ENCODE data around the gene COX14. TPM values are rescaled to one million over a fixed set of nuclear protein-coding genes. Genes with fewer than 3 reads are reported as not detected.

The COX14 gene
- total RNA-seq, 1 experiment from 2014 or later: 31.9 TPM

- Histone ChIP-seq H4K20me1 (ENCODE audit: control insufficient read depth, insufficient read depth, insufficient read length) (no peaks in the 10 kb centered on the region), H4K91ac (ENCODE audit: insufficient read length, low read depth, low read length) (no peak overlapping the region), H3T11ph (ENCODE audit: low read length) (no peak overlapping the region), H3K9me3 (ENCODE audit: control insufficient read depth, low read depth, low read length) (no peaks in the 10 kb centered on the region), H3K14ac (ENCODE audit: insufficient read depth, low read length) (no peak overlapping the region), H3K23ac (ENCODE audit: insufficient read length, low read depth, low read length) (no peak overlapping the region), H3K4ac (ENCODE audit: low read depth, low read length) (no peak overlapping the region), H3K23me2 (ENCODE audit: insufficient read length, low read depth, low read length, poor library complexity, severe bottlenecking) (peaks cover 3% of the 10 kb centered on the region), H3K79me1 (ENCODE audit: insufficient read depth, low read depth, low read length, poor library complexity, severe bottlenecking) (no peaks in the 10 kb centered on the region), H2BK12ac (ENCODE audit: insufficient read length, low read depth, low read length) (no peak overlapping the region), H3K56ac (ENCODE audit: insufficient read length, low read depth, low read length) (no peak overlapping the region), H3K18ac (ENCODE audit: insufficient read length, low read depth, low read length) (no peak overlapping the region), H2BK5ac (ENCODE audit: insufficient read length, low read length) (no peak overlapping the region), H4K8ac (replicated peaks; ENCODE audit: insufficient read length, low read depth, low read length) (no peak overlapping the region), H3K4me2 (ENCODE audit: insufficient read depth, insufficient read length, low read length) (no peak overlapping the region), H3K4me1 (ENCODE audit: insufficient read depth, low read length) (peaks cover 10% of the 10 kb centered on the region; the same call in 1 of the 2 replicates), H2BK15ac (ENCODE audit: low read depth, low read length) (no peak overlapping the region), H4K5ac (ENCODE audit: insufficient read length, low read depth, low read length) (no peak overlapping the region), H2AFZ (ENCODE audit: low read length) (no peak overlapping the region), H3K27me3 (ENCODE audit: insufficient read depth, low read length) (no peaks in the 10 kb centered on the region), H2AK5ac (ENCODE audit: insufficient read length, low read length) (no peak overlapping the region), H2BK120ac (ENCODE audit: low read depth, low read length, poor library complexity, severe bottlenecking) (no peak overlapping the region), H3K27ac (ENCODE audit: insufficient read length, low read depth, low read length) (no peak overlapping the region), H3K9ac (ENCODE audit: extremely low read depth, insufficient read length, low read length) (no peak overlapping the region), H2BK20ac (ENCODE audit: low read depth, low read length, poor library complexity, severe bottlenecking) (no peak overlapping the region), H3K79me2 (ENCODE audit: insufficient read depth, low read length) (no peaks in the 10 kb centered on the region)
- no peak for DNase-seq
- Mint-ChIP-seq H3K4me1 (peaks cover 17 to 30% of the 10 kb centered on the region in 2 experiments), H3K9me3 (no peaks in the 10 kb centered on the region), H3K4me3 (no peak overlapping the region), H3K27me3 (ENCODE audit: low read depth) (peaks cover 2% of the 10 kb centered on the region), H3K36me3 (ENCODE audit: insufficient read depth in 1 of 3, low read depth in 3 of 3) (no peaks in the 10 kb centered on the region; a peak in 1 of 7 replicates), H3K27ac (no peak overlapping the region)
- no CpG with 5 or more reads among the region's 3 CpGs for WGBS (ENCODE audit: extremely low coverage, insufficient read length, low lambda C conversion rate)
- no peak for TF ChIP-seq CTCF (conservative IDR thresholded peaks at IDR 0.05)
These were observed 2.7 kb upstream of the COX14 start for GRCh38 chr12:50109319-50109718.

Data from H9 (cell line).